Erythroblast (primary cell): ENCODE measurements around the gene CSMD2.

ENCODE experiments used
- GATA1 ChIP-seq: IDR thresholded peaks from 2 replicates; pipeline ENCODE4 v1.6.1; 2011; ENCODE audit warnings: low read depth, mild to moderate bottlenecking, control low read depth, low read length, moderate library complexity
- POLR2A ChIP-seq: IDR thresholded peaks from 2 replicates; pipeline ENCODE4 v1.6.1; 2011; ENCODE audit warnings: mild to moderate bottlenecking, low read length

GRCh38 chr1:33703464-33703863 lies 461.6 kb downstream of the CSMD2 start:
- TF ChIP-seq POLR2A (no peak), GATA1 (no peak)
